Measurements from ENCODE around the gene RAB36. TPM values are rescaled to one million over a fixed set of nuclear protein-coding genes. Genes with fewer than 3 reads are reported as not detected.

The RAB36 gene
- polyA plus RNA-seq, 1 of the 3 experiments (the other 2 are of a cell fraction): 6.6 TPM

DNA sequence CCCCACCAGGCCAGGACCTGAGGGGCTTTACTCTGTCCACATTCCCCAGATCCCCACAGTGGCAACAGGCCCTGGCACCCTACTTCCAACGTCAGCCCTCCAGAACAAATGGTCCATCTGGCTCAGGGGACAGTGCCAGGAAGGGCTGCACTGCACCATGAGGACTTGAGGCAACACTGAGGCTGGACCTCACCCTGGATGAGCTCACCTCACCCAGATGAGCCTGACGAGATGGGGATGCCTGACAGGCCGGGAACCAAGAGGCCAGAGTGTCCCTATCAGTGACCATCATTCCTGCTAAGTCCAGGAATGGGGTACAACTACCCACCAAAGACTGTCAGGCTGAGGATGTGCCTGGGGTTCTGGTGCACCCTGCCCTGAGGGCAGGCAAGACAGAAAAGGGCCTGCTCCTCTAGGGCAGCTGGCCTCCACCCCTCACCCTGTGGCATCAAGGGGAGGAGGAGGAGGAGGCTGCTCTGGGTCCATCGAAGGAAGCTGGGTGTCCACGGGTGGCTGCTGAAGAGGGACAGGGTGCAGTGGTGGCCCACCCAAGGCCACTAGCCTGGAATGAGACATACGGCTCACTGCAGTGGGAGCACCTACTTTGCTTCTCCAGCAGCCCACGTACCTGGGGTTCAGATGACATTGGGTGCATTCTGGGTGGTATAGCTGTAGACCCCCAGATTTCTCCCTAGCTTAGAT, 18.1 kb upstream of the RAB36 start:
- Histone ChIP-seq H3K79me2 (ENCODE audit: insufficient read depth) (no peaks in the 10 kb centered on the region), H3K4me3 (ENCODE audit: low read depth in 2 of 2, low read length in 1 of 2) (no peak overlapping the region), H3K9me2 (no peaks in the 10 kb centered on the region), H3F3A (replicated peaks; ENCODE audit: insufficient read depth) (no peaks in the 10 kb centered on the region), H3K27me3 (ENCODE audit: insufficient read depth) (no peaks in the 10 kb centered on the region), H2AFZ (ENCODE audit: low read depth) (no peak overlapping the region), H3K4me1 (ENCODE audit: control insufficient read depth in 1 of 2, insufficient read depth in 2 of 2, low read depth in 1 of 2, low read length in 1 of 2) (peaks cover 0 to 25% of the 10 kb centered on the region in 2 experiments; a peak in 1 of 4 replicates), H3K36me3 (replicated peaks in 1 of 2; ENCODE audit: control insufficient read depth in 1 of 2, insufficient read depth in 2 of 2, low read length in 1 of 2) (no peaks in the 10 kb centered on the region), H3K9me3 (no peaks in the 10 kb centered on the region), H3K9ac (no peak overlapping the region), H3K27ac (ENCODE audit: low read depth in 2 of 2, low read length in 1 of 2) (no peak overlapping the region), H3K4me2 (no peak overlapping the region), H4K20me1 (ENCODE audit: insufficient read depth) (no peaks in the 10 kb centered on the region)
- CTCF ChIA-PET: interaction anchor here (0.6 to 13.2 kb wide), 22 partner anchors 8 to 360 kb away, joined by 3 to 397 read pairs (median 4); no protein-coding TSS in a partner anchor
- no peak for TF ChIP-seq RFX5 (IDR thresholded peaks at IDR 0.05; ENCODE audit: low read length)
- no CpG with 5 or more reads among the region's 7 CpGs for WGBS (ENCODE audit: low lambda C conversion rate)
- POLR2A ChIA-PET: no interaction called here
- no peak for DNase-seq

GRCh38 chr22:23127788-23128187, 17.5 kb upstream of the RAB36 start:
- H3K4me2 ChIP-seq: no peak overlapping the region
- no peaks in the 10 kb centered on the region for H3K27me3 ChIP-seq (ENCODE audit: insufficient read depth)
- H2AFZ ChIP-seq (ENCODE audit: low read depth): no peak overlapping the region
- TF ChIP-seq POLR2AphosphoS5 (IDR thresholded peaks at IDR 0.05; ENCODE audit: low read depth, low read length) (no peak), CTCF (IDR thresholded peaks at IDR 0.05) (no peak), USF2 (IDR thresholded peaks at IDR 0.05; ENCODE audit: borderline replicate concordance, low read depth, low read length) (no peak), REST (IDR thresholded peaks at IDR 0.05; ENCODE audit: low read depth, low read length) (no peak), TAF1 (IDR thresholded peaks at IDR 0.05; ENCODE audit: borderline replicate concordance, low read depth, low read length) (no peak)
- no peaks in the 10 kb centered on the region for H4K20me1 ChIP-seq (ENCODE audit: insufficient read depth)
- no peak overlapping the region for H3K9ac ChIP-seq
- no peak overlapping the region; a peak in 1 of 4 replicates for H3K27ac ChIP-seq (ENCODE audit: low read depth in 2 of 2, low read length in 1 of 2)
- peaks cover 0 to 22% of the 10 kb centered on the region in 2 experiments; a peak in 1 of 4 replicates for H3K4me1 ChIP-seq (ENCODE audit: control insufficient read depth in 1 of 2, insufficient read depth in 2 of 2, low read depth in 1 of 2, low read length in 1 of 2)
- 82% methylated on average over 7 of the region's 9 CpGs for WGBS (ENCODE audit: low lambda C conversion rate)
- H3K9me2 ChIP-seq: no peaks in the 10 kb centered on the region
- H3K4me3 ChIP-seq (ENCODE audit: low read depth in 2 of 2, low read length in 1 of 2): no peak overlapping the region
- no peaks in the 10 kb centered on the region for H3K9me3 ChIP-seq
- no peaks in the 10 kb centered on the region for H3K36me3 ChIP-seq (replicated peaks in 1 of 2; ENCODE audit: control insufficient read depth in 1 of 2, insufficient read depth in 2 of 2, low read length in 1 of 2)
- DNase-seq: no peak
- CTCF ChIA-PET: interaction anchor here (0.6 to 13.2 kb wide), 48 partner anchors 9 to 943 kb away, joined by 3 to 397 read pairs (median 4); partner anchors contain the start of genes GNAZ, RAB36 and RSPH14
- POLR2A ChIA-PET: interaction anchor here (1.0 kb wide), 2 partner anchors 17 to 168 kb away, joined by 3 to 5 read pairs; partner anchors contain the start of gene RAB36
- H3F3A ChIP-seq (replicated peaks; ENCODE audit: insufficient read depth): no peaks in the 10 kb centered on the region
- H3K79me2 ChIP-seq (ENCODE audit: insufficient read depth): no peaks in the 10 kb centered on the region

Measured in SK-N-SH (cell line).